HEK293T (cell line): ENCODE results near the gene TTC8.

Experiments used
- CTCF ChIA-PET: fragments of 350-600 bp; formaldehyde crosslinking; extraction: SDS; loops from one replicate; lab custom pipeline; 2021; ENCODE audit warnings: antibody characterized with exemption, inconsistent platforms; lab: Yijun Ruan, JAX
- POLR2A ChIA-PET: fragments of 350-600 bp; formaldehyde crosslinking; extraction: SDS; loops from one replicate; lab custom pipeline; 2020; ENCODE audit warnings: antibody characterized with exemption, inconsistent platforms; lab: Yijun Ruan, JAX
- DNase-seq: peaks from one replicate; pipeline ENCODE4 v3.0.0; 2012; ENCODE audit warnings: mixed read lengths; ENCODE audit errors: extremely low spot score
- ARNT ChIP-seq: fragments of 450-650 bp; IDR thresholded peaks from 2 replicates; pipeline ENCODE4 v1.6.1; 2017; ENCODE audit warnings: mild to moderate bottlenecking
- BHLHE40 ChIP-seq: fragments of 450-650 bp; IDR thresholded peaks from 2 replicates; pipeline ENCODE4 v1.6.1; 2016; ENCODE audit warnings: mild to moderate bottlenecking, moderate library complexity, borderline replicate concordance
- CTBP1 ChIP-seq: fragments of 450-650 bp; IDR thresholded peaks from 2 replicates; pipeline ENCODE4 v1.6.1; 2016; ENCODE audit warnings: borderline replicate concordance
- ELF4 ChIP-seq: fragments of 450-650 bp; IDR thresholded peaks from 2 replicates; pipeline ENCODE4 v1.6.1; 2017; ENCODE audit warnings: antibody characterized with exemption
- FOXA1 ChIP-seq: fragments of 450-650 bp; IDR thresholded peaks from 2 replicates; pipeline ENCODE4 v1.6.1; 2016; ENCODE audit warnings: mild to moderate bottlenecking
- FOXK2 ChIP-seq: fragments of 450-650 bp; IDR thresholded peaks from 2 replicates; pipeline ENCODE4 v1.6.1; 2016; ENCODE audit warnings: mild to moderate bottlenecking
- FOXM1 ChIP-seq: fragments of 450-650 bp; IDR thresholded peaks from 2 replicates; pipeline ENCODE4 v1.6.1; 2017; ENCODE audit warnings: mild to moderate bottlenecking, borderline replicate concordance
- HDGF ChIP-seq: fragments of 450-650 bp; IDR thresholded peaks from 2 replicates; pipeline ENCODE4 v1.6.1; 2017; ENCODE audit warnings: antibody characterized with exemption, borderline replicate concordance
- L3MBTL2 ChIP-seq: fragments of 450-650 bp; conservative IDR thresholded peaks from 2 replicates; pipeline ENCODE4 v1.6.1; 2016; ENCODE audit warnings: mild to moderate bottlenecking
- LEF1 ChIP-seq: fragments of 450-650 bp; IDR thresholded peaks from 2 replicates; pipeline ENCODE4 v1.6.1; 2017; ENCODE audit warnings: mild to moderate bottlenecking, borderline replicate concordance
- NFRKB ChIP-seq: fragments of 450-650 bp; IDR thresholded peaks from 2 replicates; pipeline ENCODE4 v1.6.1; 2016; ENCODE audit warnings: mild to moderate bottlenecking, moderate library complexity
- PKNOX1 ChIP-seq: fragments of 450-650 bp; IDR thresholded peaks from 2 replicates; pipeline ENCODE4 v1.6.1; 2016
- SP1 ChIP-seq: fragments of 450-650 bp; IDR thresholded peaks from 2 replicates; pipeline ENCODE4 v1.6.1; 2017
- SUZ12 ChIP-seq: fragments of 450-650 bp; IDR thresholded peaks from 2 replicates; pipeline ENCODE4 v1.6.1; 2016; ENCODE audit warnings: mild to moderate bottlenecking
- TARDBP ChIP-seq: fragments of 450-650 bp; IDR thresholded peaks from 2 replicates; pipeline ENCODE4 v1.6.1; 2016
- ZNF384 ChIP-seq: fragments of 450-650 bp; IDR thresholded peaks from 2 replicates; pipeline ENCODE4 v1.6.1; 2016

Gene TTC8

DNA sequence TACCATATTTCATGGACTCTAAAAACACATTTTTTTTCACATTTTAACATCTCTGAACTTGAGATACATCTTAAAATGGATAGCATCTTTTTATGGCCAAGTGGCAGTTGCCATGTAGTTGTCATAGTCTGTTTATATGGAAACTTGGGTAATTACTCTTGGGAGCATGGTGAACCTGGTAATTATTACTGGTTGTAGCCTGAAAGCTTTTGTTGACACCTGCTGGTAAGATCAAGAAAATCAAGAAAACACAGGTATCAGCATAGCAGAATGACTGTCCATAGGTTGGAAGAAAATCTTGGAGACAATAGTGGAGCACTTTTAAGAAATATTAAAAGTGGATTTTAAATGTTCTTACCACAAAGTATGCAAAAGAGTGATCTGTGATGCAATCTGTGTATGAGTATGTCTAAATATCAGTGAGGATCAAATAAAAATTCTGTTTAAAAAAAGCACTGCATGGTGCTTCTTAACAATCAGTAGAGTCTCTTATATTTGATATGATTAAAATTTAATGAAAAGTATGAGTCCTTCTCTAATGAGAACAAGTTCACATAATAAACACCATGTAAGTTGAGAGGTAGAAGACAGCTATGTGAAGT, 44.2 kb downstream of the TTC8 start:
- DNase-seq, result no peak
- CTCF ChIA-PET, result interaction anchor here (1.8 kb wide), 1 partner anchor 201 kb away, joined by 7 read pairs; no protein-coding TSS in a partner anchor
- POLR2A ChIA-PET, result no interaction called here
- TF ChIP-seq TARDBP (no peak), ZNF384 (no peak), LEF1 (no peak), ARNT (no peak), NFRKB (no peak), FOXM1 (no peak), ELF4 (no peak), PKNOX1 (no peak), CTBP1 (no peak), SUZ12 (no peak), HDGF (no peak), SP1 (no peak), FOXK2 (no peak), FOXA1 (no peak), L3MBTL2 (no peak), BHLHE40 (no peak)

DNA sequence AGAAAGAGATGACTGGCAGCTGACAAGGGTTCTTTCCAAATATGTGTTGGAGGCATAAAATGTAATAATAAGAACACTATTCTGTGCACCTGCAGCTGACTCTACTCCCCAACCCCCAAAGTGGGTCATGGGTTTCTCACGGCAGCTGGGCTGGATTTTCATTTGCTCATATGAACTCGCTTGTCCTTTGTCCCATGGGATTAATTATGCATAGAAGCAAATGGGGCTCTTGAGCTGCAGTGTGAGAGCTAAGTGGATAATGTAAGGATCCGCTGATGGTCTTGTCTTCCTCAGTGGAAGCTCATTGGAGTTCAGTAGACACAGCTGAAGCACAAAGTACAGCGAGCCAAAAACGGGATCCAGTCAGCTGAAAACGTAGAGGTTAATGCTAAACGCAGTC, 46.3 kb downstream of the TTC8 start:
- POLR2A ChIA-PET, result no interaction called here
- CTCF ChIA-PET, result interaction anchor here (0.6 kb wide), 1 partner anchor 159 kb away, joined by 4 read pairs; no protein-coding TSS in a partner anchor
- TF ChIP-seq FOXK2 (no peak), PKNOX1 (no peak), SP1 (no peak), FOXM1 (no peak), SUZ12 (no peak), HDGF (no peak), ELF4 (no peak), BHLHE40 (no peak), FOXA1 (no peak), LEF1 (no peak)
- DNase-seq, result no peak

DNA sequence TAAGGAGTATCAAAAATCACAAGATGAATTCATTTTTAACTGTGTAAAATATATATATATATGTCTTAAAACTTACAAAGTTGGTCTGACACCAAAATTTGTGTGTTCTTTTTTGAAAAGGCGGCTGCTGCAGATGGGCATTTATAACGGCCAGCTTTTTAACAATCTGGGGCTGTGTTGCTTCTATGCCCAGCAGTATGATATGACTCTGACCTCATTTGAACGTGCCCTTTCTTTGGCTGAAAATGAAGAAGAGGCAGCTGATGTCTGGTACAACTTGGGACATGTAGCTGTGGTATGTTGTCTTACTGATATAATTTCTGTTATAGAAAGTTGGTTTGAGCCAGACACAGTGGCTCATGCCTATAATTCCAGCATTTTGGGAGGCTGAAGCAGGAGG, 47.0 kb downstream of the TTC8 start:
- POLR2A ChIA-PET, result no interaction called here
- TF ChIP-seq LEF1 (no peak), BHLHE40 (no peak), L3MBTL2 (no peak), SUZ12 (no peak), ELF4 (no peak), PKNOX1 (no peak), NFRKB (no peak)
- DNase-seq, result no peak
- CTCF ChIA-PET, result interaction anchor here (0.6 kb wide), 1 partner anchor 160 kb away, joined by 4 read pairs; no protein-coding TSS in a partner anchor

DNA sequence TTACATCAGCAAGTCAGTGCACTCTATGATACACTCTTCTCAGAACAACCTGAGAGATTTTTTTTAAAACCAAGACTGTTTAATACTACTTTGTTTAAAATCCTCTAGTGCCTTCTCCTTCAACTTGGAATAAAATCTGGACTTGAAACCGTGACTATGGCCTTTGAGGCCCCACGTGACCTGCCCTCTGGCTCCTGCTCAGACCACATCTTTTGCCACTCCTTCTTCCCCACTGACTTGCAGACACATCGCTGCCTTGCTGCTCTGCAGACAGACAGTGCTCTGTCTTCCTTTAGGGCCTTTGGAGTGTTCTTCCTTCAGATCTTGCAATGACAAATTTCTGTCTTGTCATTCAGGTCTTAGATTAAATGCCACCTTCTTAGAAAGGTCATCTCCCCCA, 48.5 kb downstream of the TTC8 start:
- ChIA-PET POLR2A (no interaction called here), CTCF (interaction anchor here (1.5 kb wide), 1 partner anchor 206 kb away, joined by 3 read pairs; no protein-coding TSS in a partner anchor)
- DNase-seq, result no peak
- TF ChIP-seq PKNOX1, result no peak

GRCh38 chr14:88877192-88877591, 52.7 kb downstream of the TTC8 start:
- ChIA-PET CTCF (no interaction called here), POLR2A (no interaction called here)
- no peak for DNase-seq
- no peak for TF ChIP-seq FOXK2
- no peak for TF ChIP-seq FOXM1
- no peak for TF ChIP-seq BHLHE40
- TF ChIP-seq PKNOX1, result no peak
- no peak for TF ChIP-seq LEF1
- TF ChIP-seq HDGF, result no peak
- TF ChIP-seq CTBP1, result no peak
- TF ChIP-seq FOXA1, result no peak
- TF ChIP-seq NFRKB, result no peak
- no peak for TF ChIP-seq ZNF384
- TF ChIP-seq SUZ12, result no peak
- no peak for TF ChIP-seq TARDBP

GRCh38 chr14:88879022-88879421, 54.6 kb downstream of the TTC8 start:
- ChIA-PET CTCF (no interaction called here), POLR2A (no interaction called here)
- TF ChIP-seq FOXM1 (no peak), L3MBTL2 (no peak), HDGF (no peak), CTBP1 (no peak), LEF1 (no peak), FOXK2 (no peak), NFRKB (no peak), BHLHE40 (no peak), ZNF384 (no peak), ARNT (no peak), PKNOX1 (no peak), ELF4 (no peak), TARDBP (no peak), FOXA1 (no peak), SP1 (no peak)
- DNase-seq, result no peak
